NCI-H187 (cell line): Measurements from ENCODE around the gene LPP.
"Not testable (repeated sequence)": the region's sequence is repeated elsewhere in the genome, so short reads cannot be mapped to it uniquely, and the experiment has no call there.

ENCODE experiments used
- DNase-seq, 2 experiments: peaks; one replicate each; lab custom pipeline; 2025; lab: John Stamatoyannopoulos, UW

LPP gene

GRCh38 chr3:188584958-188585689, 431.2 kb downstream of the LPP start:
- DNase-seq = no peak

GRCh38 chr3:188589071-188589470, 435.1 kb downstream of the LPP start:
- DNase-seq = no peak

- DNase-seq = no peak
Measured at GRCh38 chr3:188589771-188590170, 435.8 kb downstream of the LPP start.

- DNase-seq = no peak
Measured at GRCh38 chr3:188590557-188590956, 436.6 kb downstream of the LPP start.

GRCh38 chr3:188594139-188594538, 440.2 kb downstream of the LPP start:
- DNase-seq = no peak

- DNase-seq = no peak
Measured at GRCh38 chr3:188595890-188596376, 442.0 kb downstream of the LPP start.

- DNase-seq = no peak
Measured at GRCh38 chr3:188598894-188599293, 444.9 kb downstream of the LPP start.

GRCh38 chr3:188602111-188602510, 448.2 kb downstream of the LPP start:
- DNase-seq = no peak

GRCh38 chr3:188602620-188603019, 448.7 kb downstream of the LPP start:
- no peak for DNase-seq

GRCh38 chr3:188604651-188605050, 450.7 kb downstream of the LPP start:
- no peak for DNase-seq

GRCh38 chr3:188605231-188605630, 451.3 kb downstream of the LPP start:
- no peak for DNase-seq

- no peak for DNase-seq
Measured at GRCh38 chr3:188605905-188606304, 451.9 kb downstream of the LPP start.

- DNase-seq = no peak
Measured at GRCh38 chr3:188607805-188608315, 453.9 kb downstream of the LPP start.

GRCh38 chr3:188608401-188608800, 454.4 kb downstream of the LPP start:
- DNase-seq = no peak

GRCh38 chr3:188613721-188614120, 459.8 kb downstream of the LPP start:
- DNase-seq = not testable (repeated sequence)

GRCh38 chr3:188617270-188617669, 463.3 kb downstream of the LPP start:
- no peak for DNase-seq

GRCh38 chr3:188617988-188618701, 464.2 kb downstream of the LPP start:
- DNase-seq = no peak

- no peak for DNase-seq
Measured at GRCh38 chr3:188620752-188621151, 466.8 kb downstream of the LPP start.

GRCh38 chr3:188624384-188624783, 470.4 kb downstream of the LPP start:
- DNase-seq = no peak

- no peak for DNase-seq
Measured at GRCh38 chr3:188624828-188625227, 470.9 kb downstream of the LPP start.

- no peak for DNase-seq
Measured at GRCh38 chr3:188627652-188628051, 473.7 kb downstream of the LPP start.

GRCh38 chr3:188631291-188632010, 477.5 kb downstream of the LPP start:
- no peak for DNase-seq

- DNase-seq = no peak
Measured at GRCh38 chr3:188633206-188633605, 479.2 kb downstream of the LPP start.
